IMR-90 (cell line): ENCODE data around the gene JMJD8. TPM values are rescaled to one million over a fixed set of nuclear protein-coding genes. Genes with fewer than 3 reads are reported as not detected.

Experiments used
- ATAC-seq: fragments of 200-7000 bp; cut with Tn5 transposase; 2 replicates; pipeline ENCODE4 v1.9.1; 2020; ENCODE audit warnings: low read depth, mild to moderate bottlenecking, moderate library complexity
- BruUV-seq: library from RNA; stranded (reverse); fragments of 400-500 nt; replicated peaks from 2 replicates; lab custom pipeline; 2021; lab: Mats Ljungman, UMichigan
- CTCF ChIA-PET: fragments of 300-600 bp; formaldehyde crosslinking; extraction: SDS; loops from one replicate; lab custom pipeline; 2021; ENCODE audit warnings: antibody characterized with exemption; lab: Yijun Ruan, JAX
- POLR2A ChIA-PET: fragments of 300-600 bp; sonication (Branson Sonifier 250); formaldehyde crosslinking; loops from one replicate; lab custom pipeline; 2022; ENCODE audit warnings: antibody characterized with exemption; ENCODE audit not compliant: unreplicated experiment; lab: Charles Lee
- DNase-seq: peaks from one replicate; pipeline ENCODE4 v3.0.0; 2013
- H2AFZ ChIP-seq: replicated peaks from 2 replicates; pipeline ENCODE3; 2013; ENCODE audit warnings: low read length, mild to moderate bottlenecking; ENCODE audit not compliant: poor library complexity
- H2AK5ac ChIP-seq: 2 replicates; pipeline ENCODE4 v1.6.1; 2013; ENCODE audit warnings: low read depth, low read length, inconsistent platforms
- H2AK9ac ChIP-seq: replicated peaks from 2 replicates; pipeline ENCODE3; 2013; ENCODE audit warnings: mild to moderate bottlenecking, low read depth, low read length, moderate library complexity; ENCODE audit not compliant: poor library complexity
- H2BK120ac ChIP-seq: 2 replicates; pipeline ENCODE4 v1.6.1; 2013; ENCODE audit warnings: low read depth, low read length, inconsistent platforms
- H2BK15ac ChIP-seq: 3 replicates; pipeline ENCODE4 v1.6.1; 2013; ENCODE audit warnings: low read depth, low read length, inconsistent platforms
- H2BK20ac ChIP-seq: 2 replicates; pipeline ENCODE4 v1.6.1; 2013; ENCODE audit warnings: low read depth, mild to moderate bottlenecking, inconsistent platforms, low read length, moderate library complexity
- H2BK5ac ChIP-seq: 2 replicates; pipeline ENCODE4 v1.6.1; 2013; ENCODE audit warnings: mild to moderate bottlenecking, low read depth, low read length, inconsistent platforms; ENCODE audit not compliant: poor library complexity, severe bottlenecking
- H3K14ac ChIP-seq: replicated peaks from 2 replicates; pipeline ENCODE4 v1.6.1; 2013; ENCODE audit warnings: low read depth, low read length, inconsistent platforms
- H3K18ac ChIP-seq: 2 replicates; pipeline ENCODE4 v1.6.1; 2013; ENCODE audit warnings: low read depth, low read length, control low read depth
- H3K23ac ChIP-seq: 2 replicates; pipeline ENCODE4 v1.6.1; 2013; ENCODE audit warnings: low read depth, low read length, inconsistent platforms
- H3K27ac ChIP-seq: 2 replicates; pipeline ENCODE4 v1.5.1; 2013; ENCODE audit warnings: mild to moderate bottlenecking, control low read depth, low read length; ENCODE audit not compliant: insufficient read depth
- H3K27me3 ChIP-seq: 2 replicates; pipeline ENCODE4 v1.6.1; 2013; ENCODE audit warnings: low read length; ENCODE audit not compliant: control insufficient read depth, insufficient read depth
- H3K36me3 ChIP-seq: 2 replicates; pipeline ENCODE4 v1.6.1; 2013; ENCODE audit warnings: low read length, mixed read lengths; ENCODE audit not compliant: control insufficient read depth, insufficient read depth
- H3K4ac ChIP-seq: 2 replicates; pipeline ENCODE4 v1.6.1; 2013; ENCODE audit warnings: low read depth, low read length, inconsistent platforms
- H3K4me1 ChIP-seq: 2 replicates; pipeline ENCODE4 v1.6.1; 2013; ENCODE audit warnings: low read length, mixed read lengths; ENCODE audit not compliant: control insufficient read depth, insufficient read depth
- H3K4me2 ChIP-seq: 2 replicates; pipeline ENCODE4 v1.6.1; 2013; ENCODE audit warnings: low read depth, mild to moderate bottlenecking, control low read depth, low read length, moderate library complexity
- H3K4me3 ChIP-seq: 2 replicates; pipeline ENCODE4 v1.5.1; 2013; ENCODE audit warnings: low read depth, mild to moderate bottlenecking, control low read depth, low read length, moderate library complexity; ENCODE audit not compliant: insufficient read depth
- H3K56ac ChIP-seq: 2 replicates; pipeline ENCODE4 v1.6.1; 2013; ENCODE audit warnings: low read length, inconsistent platforms; ENCODE audit not compliant: insufficient read depth; ENCODE audit errors: extremely low read depth
- H3K79me1 ChIP-seq, 2 experiments: 2 replicates each; pipeline ENCODE4 v1.6.1; 2013; ENCODE audit warnings: low read length in 2 of 2, inconsistent platforms in 1 of 2, low read depth in 1 of 2
- H3K9ac ChIP-seq: 2 replicates; pipeline ENCODE4 v1.6.1; 2013; ENCODE audit warnings: low read depth, low read length, control low read depth
- H3K9me1 ChIP-seq: 2 replicates; pipeline ENCODE4 v1.6.1; 2013; ENCODE audit warnings: low read length, inconsistent platforms; ENCODE audit not compliant: insufficient read depth
- H3K9me3 ChIP-seq: 2 replicates; pipeline ENCODE4 v1.6.1; 2013; ENCODE audit warnings: low read length; ENCODE audit not compliant: control insufficient read depth, insufficient read depth
- H4K20me1 ChIP-seq: 2 replicates; pipeline ENCODE4 v1.6.1; 2013; ENCODE audit warnings: low read length, inconsistent platforms; ENCODE audit not compliant: insufficient read depth
- H4K5ac ChIP-seq: 2 replicates; pipeline ENCODE4 v1.6.1; 2013; ENCODE audit warnings: mild to moderate bottlenecking, low read depth, low read length, control low read depth
- H4K8ac ChIP-seq, 2 experiments: 2 replicates each; pipeline ENCODE4 v1.6.1; 2013; ENCODE audit warnings: low read depth in 2 of 2, low read length in 2 of 2, control low read depth in 1 of 2, inconsistent platforms in 1 of 2
- H4K91ac ChIP-seq: 2 replicates; pipeline ENCODE4 v1.6.1; 2013; ENCODE audit warnings: low read depth, low read length, inconsistent platforms; ENCODE audit not compliant: insufficient read depth
- BHLHE40 ChIP-seq: fragments of 150-350 bp; IDR thresholded peaks from 2 replicates; pipeline ENCODE4 v1.6.1; 2016; ENCODE audit warnings: mild to moderate bottlenecking, low read depth, low read length
- FOS ChIP-seq: fragments of 150-350 bp; IDR thresholded peaks from 2 replicates; pipeline ENCODE4 v1.6.1; 2016; ENCODE audit warnings: low read depth, low read length
- MXI1 ChIP-seq: IDR thresholded peaks from 2 replicates; pipeline ENCODE4 v1.6.1; 2012; ENCODE audit warnings: low read depth, mild to moderate bottlenecking, low read length, moderate library complexity, borderline replicate concordance
- NFE2L2 ChIP-seq: fragments of 150-350 bp; IDR thresholded peaks from 2 replicates; pipeline ENCODE4 v1.6.1; 2016; ENCODE audit warnings: low read depth, mild to moderate bottlenecking, low read length
- POLR2A ChIP-seq: IDR thresholded peaks from 2 replicates; pipeline ENCODE4 v1.6.1; 2012; ENCODE audit warnings: mild to moderate bottlenecking, low read depth, low read length
- RFX5 ChIP-seq: IDR thresholded peaks from 2 replicates; pipeline ENCODE4 v1.8.0; 2012; ENCODE audit warnings: low read depth, mild to moderate bottlenecking, low read length, moderate library complexity
- SMC3 ChIP-seq: fragments of 150-350 bp; IDR thresholded peaks from 2 replicates; pipeline ENCODE4 v1.6.1; 2016; ENCODE audit warnings: low read depth, mild to moderate bottlenecking, antibody characterized with exemption, low read length, moderate library complexity
- WGBS, 2 experiments: methylation state at CpG; one replicate each; pipeline versions ENCODE4 v1.1.5 to v1.1.7; 2013; ENCODE audit warnings: missing lambda C conversion rate in 2 of 2; ENCODE audit not compliant: insufficient read length in 1 of 2; ENCODE audit errors: extremely low coverage in 2 of 2; 5-methylcytosine and 5-hydroxymethylcytosine counted together
- dilution Hi-C: fragments of 300-500 bp; cut with HindIII; formaldehyde crosslinking; loops from one replicate; pipeline ENCODE4 v1.14.3; 2018; ENCODE audit warnings: low sequenced_read_pairs; ENCODE audit not compliant: unreplicated experiment
- in situ Hi-C: fragments of 300-500 bp; cut with MboI; formaldehyde crosslinking; loops from 3 replicates; pipeline ENCODE4 v1.14.3; 2019; ENCODE audit warnings: low sequenced_read_pairs, inconsistent platforms, mixed read lengths
- intact Hi-C: fragments of 100-400 bp; cut with micrococcal nuclease; formaldehyde crosslinking; loops from 2 replicates; pipeline ENCODE4 v1.10.0; 2022
- polyA plus RNA-seq, 3 experiments: library from polyadenylated mRNA; depleted of rRNA; stranded (reverse); fragments of >200 nt; gene quantifications; 2 replicates each; pipeline ENCODE4 v1.2.3, GENCODE V29; 2012; ENCODE audit warnings: low replicate concordance in 1 of 3
- total RNA-seq: library from RNA; depleted of rRNA; stranded (reverse); fragments of >200 nt; gene quantifications from 2 replicates; pipeline ENCODE4 v1.2.3, GENCODE V29; 2012
- TF ChIP-seq, protein P1 (sequence below): conservative IDR thresholded peaks from 2 replicates; pipeline ENCODE4 v1.5.1; 2012; ENCODE audit warnings: mild to moderate bottlenecking, low read depth, low read length, improper control_type of control experiment
- TF ChIP-seq, protein P2 (sequence below): fragments of 150-350 bp; IDR thresholded peaks from 2 replicates; pipeline ENCODE4 v1.6.1; 2017; ENCODE audit warnings: mild to moderate bottlenecking, antibody characterized with exemption, low read length, low read depth

JMJD8 gene
- total and polyA plus RNA-seq, 2 of the 4 experiments (the other 2 are of a cell fraction): 17.7 to 62.5 TPM

DNA sequence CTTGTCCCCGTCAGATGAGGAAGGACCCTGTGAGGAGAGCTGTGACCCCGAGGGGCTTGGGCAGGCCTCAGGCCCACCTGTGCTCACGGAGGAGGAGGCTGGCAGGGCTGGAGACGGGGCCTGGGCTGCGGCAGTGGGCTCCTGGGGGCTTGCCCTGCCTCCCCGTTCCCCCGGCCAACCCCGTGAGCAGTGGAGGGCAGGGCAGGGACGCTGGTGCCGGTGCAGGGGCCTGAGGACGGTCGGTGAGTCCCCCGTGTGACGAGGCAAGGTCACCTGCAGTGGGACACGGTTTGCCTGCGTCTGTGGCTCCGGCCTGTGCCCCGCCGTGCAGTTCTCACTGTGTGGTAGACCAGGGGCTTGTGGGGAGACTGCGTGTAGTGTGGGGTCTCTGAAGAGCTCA lies 24.5 kb downstream of the JMJD8 start:
- dilution Hi-C loops (no loop called here), intact Hi-C loops (loop anchor here (2.0 kb wide), 1 partner anchor 81 kb away; no protein-coding TSS in a partner anchor), in situ Hi-C loops (no loop called here)
- H3K4me1 ChIP-seq: peaks cover 5% of the 10 kb centered on the region
- no peak overlapping the region for H2BK120ac ChIP-seq
- H3K14ac ChIP-seq: no peak overlapping the region
- H4K20me1 ChIP-seq: no peaks in the 10 kb centered on the region
- 90% methylated on average over 9 of the region's 20 CpGs; no CpG with 5 or more reads in 1 of the 2 experiments for WGBS, 2 experiments
- H3K79me1 ChIP-seq: no peaks in the 10 kb centered on the region
- DNase-seq (no peak), ATAC-seq (no peak)
- peaks cover 4% of the 10 kb centered on the region for H3K36me3 ChIP-seq
- H2AK5ac ChIP-seq: no peak overlapping the region
- H3K4me3 ChIP-seq: no peak overlapping the region
- H3K27me3 ChIP-seq: no peaks in the 10 kb centered on the region
- no peak overlapping the region for H3K23ac ChIP-seq
- no peak overlapping the region for H2BK5ac ChIP-seq
- ChIA-PET POLR2A (no interaction called here), CTCF (interaction anchor here (0.7 kb wide), 1 partner anchor 12 kb away, joined by 3 read pairs; no protein-coding TSS in a partner anchor)
- H4K5ac ChIP-seq: no peak overlapping the region
- H3K27ac ChIP-seq: no peak overlapping the region
- no peaks in the 10 kb centered on the region for H3K9me3 ChIP-seq
- no peak overlapping the region for H2AFZ ChIP-seq
- H3K9ac ChIP-seq: no peak overlapping the region
- no peak overlapping the region for H2AK9ac ChIP-seq
- no peak overlapping the region for H3K4me2 ChIP-seq
- H2BK20ac ChIP-seq: no peak overlapping the region
- no TSS peak for BruUV-seq
- H4K91ac ChIP-seq: no peak overlapping the region
- H3K18ac ChIP-seq: no peak overlapping the region
- TF ChIP-seq NFE2L2: no peak
- TF ChIP-seq, protein P1, sequence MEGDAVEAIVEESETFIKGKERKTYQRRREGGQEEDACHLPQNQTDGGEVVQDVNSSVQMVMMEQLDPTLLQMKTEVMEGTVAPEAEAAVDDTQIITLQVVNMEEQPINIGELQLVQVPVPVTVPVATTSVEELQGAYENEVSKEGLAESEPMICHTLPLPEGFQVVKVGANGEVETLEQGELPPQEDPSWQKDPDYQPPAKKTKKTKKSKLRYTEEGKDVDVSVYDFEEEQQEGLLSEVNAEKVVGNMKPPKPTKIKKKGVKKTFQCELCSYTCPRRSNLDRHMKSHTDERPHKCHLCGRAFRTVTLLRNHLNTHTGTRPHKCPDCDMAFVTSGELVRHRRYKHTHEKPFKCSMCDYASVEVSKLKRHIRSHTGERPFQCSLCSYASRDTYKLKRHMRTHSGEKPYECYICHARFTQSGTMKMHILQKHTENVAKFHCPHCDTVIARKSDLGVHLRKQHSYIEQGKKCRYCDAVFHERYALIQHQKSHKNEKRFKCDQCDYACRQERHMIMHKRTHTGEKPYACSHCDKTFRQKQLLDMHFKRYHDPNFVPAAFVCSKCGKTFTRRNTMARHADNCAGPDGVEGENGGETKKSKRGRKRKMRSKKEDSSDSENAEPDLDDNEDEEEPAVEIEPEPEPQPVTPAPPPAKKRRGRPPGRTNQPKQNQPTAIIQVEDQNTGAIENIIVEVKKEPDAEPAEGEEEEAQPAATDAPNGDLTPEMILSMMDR: no peak
- TF ChIP-seq POLR2A: no peak
- TF ChIP-seq, protein P2, sequence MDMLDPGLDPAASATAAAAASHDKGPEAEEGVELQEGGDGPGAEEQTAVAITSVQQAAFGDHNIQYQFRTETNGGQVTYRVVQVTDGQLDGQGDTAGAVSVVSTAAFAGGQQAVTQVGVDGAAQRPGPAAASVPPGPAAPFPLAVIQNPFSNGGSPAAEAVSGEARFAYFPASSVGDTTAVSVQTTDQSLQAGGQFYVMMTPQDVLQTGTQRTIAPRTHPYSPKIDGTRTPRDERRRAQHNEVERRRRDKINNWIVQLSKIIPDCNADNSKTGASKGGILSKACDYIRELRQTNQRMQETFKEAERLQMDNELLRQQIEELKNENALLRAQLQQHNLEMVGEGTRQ: no peak
- TF ChIP-seq RFX5: no peak
- TF ChIP-seq BHLHE40: no peak
- TF ChIP-seq FOS: no peak
- TF ChIP-seq MXI1: no peak
- no peak for TF ChIP-seq SMC3
- no peak overlapping the region for H4K8ac ChIP-seq
- H3K9me1 ChIP-seq: no peaks in the 10 kb centered on the region
- H2BK15ac ChIP-seq: no peak overlapping the region
- H3K56ac ChIP-seq: no peak overlapping the region
- H3K4ac ChIP-seq: no peak overlapping the region
